Mucosa of rectum (tissue), 2 donors: Measurements from ENCODE around the gene CALHM1.

Experiments
- H3K27ac ChIP-seq, 2 donors: one replicate each; pipeline ENCODE4 v1.7.0; 2013; ENCODE audit warnings: inconsistent platforms in 2 of 2, low read depth in 2 of 2, low read length in 2 of 2
- H3K27me3 ChIP-seq, 2 donors: one replicate each; pipeline ENCODE4 v1.7.0; 2013; ENCODE audit warnings: low read length in 2 of 2; ENCODE audit not compliant: control insufficient read depth in 2 of 2, insufficient read depth in 2 of 2
- H3K36me3 ChIP-seq, 2 donors: one replicate each; pipeline ENCODE4 v1.7.0; 2013; ENCODE audit warnings: low read length in 2 of 2; ENCODE audit not compliant: control insufficient read depth in 2 of 2, insufficient read depth in 2 of 2
- H3K4me1 ChIP-seq, 2 donors: one replicate each; pipeline ENCODE4 v1.7.0; 2013; ENCODE audit warnings: low read length in 2 of 2, mild to moderate bottlenecking in 1 of 2; ENCODE audit not compliant: control insufficient read depth in 2 of 2, insufficient read depth in 2 of 2
- H3K4me3 ChIP-seq, 2 donors: one replicate each; pipeline ENCODE4 v1.7.0; 2013; ENCODE audit warnings: low read length in 2 of 2
- H3K9ac ChIP-seq, 2 donors: one replicate each; pipeline ENCODE4 v1.7.0; 2013; ENCODE audit warnings: low read length in 2 of 2, low read depth in 1 of 2, mild to moderate bottlenecking in 1 of 2
- H3K9me3 ChIP-seq, 2 donors: one replicate each; pipeline ENCODE4 v1.7.0; 2013; ENCODE audit warnings: low read length in 2 of 2; ENCODE audit not compliant: control insufficient read depth in 2 of 2
- donor health status: healthy.
- donor health status: Normal muscosa, but diverticular disease.

CALHM1 gene

DNA sequence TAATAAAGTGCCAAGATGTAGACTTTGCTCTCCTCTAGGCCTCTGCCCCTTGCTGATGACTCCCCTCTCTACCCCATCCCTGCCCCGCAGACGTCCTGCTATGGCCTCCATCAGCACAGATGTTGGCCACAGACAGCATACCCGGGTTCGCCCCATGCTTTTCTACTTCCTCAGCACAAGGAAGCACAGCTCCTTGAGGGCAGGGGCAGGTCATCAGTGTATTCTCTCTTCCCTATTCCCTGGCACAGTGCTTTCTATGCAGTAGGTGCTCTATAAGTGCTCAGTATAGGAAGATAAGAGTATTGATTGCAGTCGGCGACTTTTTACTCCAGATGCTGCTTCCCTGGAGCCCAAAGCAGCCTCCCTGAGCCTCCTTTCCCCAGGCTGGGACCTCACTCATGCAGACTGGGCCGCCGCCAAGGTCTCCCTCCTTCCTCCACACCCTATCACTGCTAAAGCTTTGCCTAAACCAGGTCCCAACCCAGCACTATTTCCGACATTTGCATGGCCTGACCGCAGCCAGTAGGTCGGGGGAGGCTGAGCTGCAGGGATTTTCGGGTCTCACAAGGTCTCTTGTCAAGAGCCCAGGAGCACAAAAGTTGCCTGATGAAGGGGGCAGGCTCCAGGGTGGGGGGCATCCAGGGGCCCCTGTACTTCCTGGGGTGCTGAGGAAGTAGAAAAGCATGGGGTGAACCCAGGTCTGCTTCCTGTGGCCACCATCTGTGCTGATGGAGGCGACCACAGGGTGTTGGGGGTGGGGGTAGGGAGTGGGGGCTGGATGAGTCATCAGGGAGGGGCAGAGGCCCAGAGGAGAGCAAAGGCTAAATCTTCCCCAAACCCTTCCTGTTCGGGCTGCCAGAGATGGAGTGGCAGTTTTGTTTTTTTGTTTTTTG, 12.3 kb upstream of the CALHM1 start:
- peaks cover 4 to 8% of the 10 kb centered on the region in 2 donors for H3K4me1 ChIP-seq
- H3K27ac ChIP-seq, result peak overlapping the region; percentile 17 to 76

DNA sequence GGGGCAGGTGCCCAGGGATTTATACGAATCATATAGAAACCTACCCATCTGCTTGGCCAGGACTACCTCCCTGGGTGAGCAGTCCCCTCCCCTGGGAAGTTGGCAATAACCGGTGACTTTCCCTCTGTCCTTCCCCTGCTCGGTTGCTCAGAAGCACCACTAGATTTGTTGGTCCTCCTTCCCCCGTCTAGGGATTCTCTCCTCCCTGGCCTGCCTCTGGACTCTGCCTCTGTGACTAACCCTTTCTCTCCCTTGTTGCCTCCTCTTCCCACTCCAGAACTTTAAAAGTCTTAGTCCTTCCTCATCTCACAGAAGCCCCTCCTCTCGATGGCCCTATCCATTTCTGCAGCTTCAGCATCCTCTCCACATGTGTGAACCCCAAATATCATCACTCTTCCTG, 10.5 kb upstream of the CALHM1 start:
- Histone ChIP-seq H3K4me1 (peaks cover 4 to 8% of the 10 kb centered on the region in 2 donors), H3K9ac (no peak overlapping the region), H3K4me3 (no peak overlapping the region), H3K36me3 (no peaks in the 10 kb centered on the region), H3K27ac (no peak overlapping the region), H3K9me3 (no peaks in the 10 kb centered on the region), H3K27me3 (no peaks in the 10 kb centered on the region)

More for the DNA sequence above, 12.3 kb upstream of the CALHM1 start:
- Histone ChIP-seq H3K9ac (no peak overlapping the region), H3K36me3 (no peaks in the 10 kb centered on the region), H3K27me3 (no peaks in the 10 kb centered on the region), H3K4me3 (no peak overlapping the region), H3K9me3 (no peaks in the 10 kb centered on the region)

DNA sequence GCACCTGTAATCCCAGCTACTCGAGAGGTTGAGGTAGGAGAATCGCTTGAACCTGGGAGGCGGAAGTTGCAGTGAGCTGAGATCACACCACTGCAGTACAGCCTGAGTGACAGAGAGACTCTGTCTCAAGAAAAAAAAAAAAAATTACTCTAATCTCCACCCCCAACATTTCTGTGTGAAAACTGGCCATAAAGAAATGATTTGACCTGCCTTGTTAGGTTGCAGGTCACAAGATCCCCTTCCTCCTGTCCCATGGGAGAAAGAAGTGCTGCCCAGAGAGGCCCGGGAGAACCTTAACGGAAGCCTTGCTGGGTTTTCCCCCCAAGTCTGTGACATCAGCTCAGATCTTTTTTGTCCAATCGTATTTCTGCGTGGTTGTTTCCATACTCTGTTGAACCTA, 8.7 kb upstream of the CALHM1 start:
- H3K4me3 ChIP-seq, result no peak overlapping the region
- no peaks in the 10 kb centered on the region for H3K9me3 ChIP-seq
- no peaks in the 10 kb centered on the region for H3K27me3 ChIP-seq
- H3K27ac ChIP-seq, result no peak overlapping the region
- no peak overlapping the region for H3K9ac ChIP-seq
- H3K4me1 ChIP-seq, result peaks cover 4 to 8% of the 10 kb centered on the region in 2 donors
- no peaks in the 10 kb centered on the region for H3K36me3 ChIP-seq

DNA sequence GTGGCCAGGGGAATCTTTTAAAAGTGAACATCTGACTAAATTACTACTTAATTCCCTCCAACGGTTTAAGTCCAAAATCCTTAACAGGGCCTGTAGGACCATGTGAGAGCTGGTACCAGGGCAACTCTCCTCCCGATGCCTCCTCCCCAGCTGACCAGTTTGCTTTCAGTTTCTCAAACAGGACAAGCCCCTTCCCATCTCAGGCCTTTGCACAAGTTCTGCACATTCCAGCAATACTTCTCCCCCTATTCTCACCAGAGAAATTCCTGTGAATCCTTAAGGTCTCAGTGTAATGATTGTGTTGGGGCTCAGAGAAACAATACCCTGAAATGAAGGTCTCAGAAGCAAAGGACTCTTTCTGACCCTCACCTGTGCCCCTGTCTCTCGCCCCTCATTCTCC, 8.0 kb upstream of the CALHM1 start:
- H3K27me3 ChIP-seq, result no peaks in the 10 kb centered on the region
- H3K9ac ChIP-seq, result no peak overlapping the region
- H3K4me1 ChIP-seq, result peaks cover 1 to 4% of the 10 kb centered on the region in 2 donors
- H3K9me3 ChIP-seq, result no peaks in the 10 kb centered on the region
- H3K27ac ChIP-seq, result no peak overlapping the region
- H3K4me3 ChIP-seq, result no peak overlapping the region
- no peaks in the 10 kb centered on the region for H3K36me3 ChIP-seq

DNA sequence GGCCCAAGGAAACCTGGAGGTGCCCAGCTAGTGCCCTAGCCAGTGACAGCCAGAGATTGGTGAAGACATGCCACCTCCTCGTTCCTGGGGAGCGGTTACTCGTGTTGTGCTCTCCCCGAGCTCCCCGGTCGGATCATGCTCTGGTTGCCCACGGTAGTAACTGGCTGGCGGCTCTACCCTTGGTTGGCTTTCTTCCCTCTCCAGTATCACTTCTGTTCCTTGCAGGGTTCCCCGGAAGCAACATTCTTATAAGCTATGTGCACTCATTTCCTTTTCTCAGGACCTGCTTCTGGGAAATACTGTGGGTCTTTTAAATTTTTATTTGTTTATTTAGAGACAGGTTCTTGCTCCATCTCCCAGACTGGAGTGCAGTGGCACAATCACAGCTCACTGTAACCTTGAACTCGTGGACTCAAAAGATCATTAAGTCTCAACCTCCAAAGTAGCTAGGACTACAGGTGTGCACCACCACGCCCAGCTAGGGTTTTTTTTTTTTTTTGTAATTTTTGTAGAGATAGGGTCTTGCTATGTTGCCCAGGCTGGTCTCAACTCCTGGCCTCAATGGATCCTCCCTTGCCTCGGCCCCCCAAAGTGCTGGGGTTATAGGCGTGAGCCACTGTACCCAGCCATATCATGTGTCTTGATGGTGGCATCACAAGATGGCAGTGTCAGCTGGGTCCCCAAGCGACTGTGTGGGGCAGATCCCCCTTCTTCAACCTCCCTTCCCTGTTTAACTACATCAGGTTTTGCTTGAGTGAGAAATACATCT, 6.9 kb upstream of the CALHM1 start:
- H3K27ac ChIP-seq, result no peak overlapping the region
- H3K4me1 ChIP-seq, result peaks cover 0 to 1% of the 10 kb centered on the region in 2 donors
- H3K36me3 ChIP-seq, result no peaks in the 10 kb centered on the region
- no peak overlapping the region for H3K9ac ChIP-seq
- H3K4me3 ChIP-seq, result no peak overlapping the region
- H3K9me3 ChIP-seq, result no peaks in the 10 kb centered on the region
- no peaks in the 10 kb centered on the region for H3K27me3 ChIP-seq

DNA sequence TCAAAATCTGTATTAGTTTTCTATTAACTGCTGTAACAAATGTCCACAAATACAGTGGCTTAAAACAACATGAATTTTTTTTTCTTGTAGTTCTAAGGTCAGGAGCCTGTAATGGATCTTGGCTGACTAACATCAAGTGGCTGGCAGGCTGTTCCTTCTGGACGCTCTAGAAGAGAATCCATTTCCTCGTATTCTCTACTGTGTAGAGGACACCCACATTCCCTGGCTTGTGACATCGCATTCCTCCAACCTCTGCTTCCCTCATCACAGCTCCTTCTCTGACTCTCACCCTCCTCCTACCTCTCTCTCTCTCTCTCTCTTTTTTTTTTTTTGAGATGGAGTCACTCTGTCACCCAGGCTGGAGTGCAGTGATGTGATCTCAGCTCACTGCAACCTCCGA, 4.8 kb upstream of the CALHM1 start:
- Histone ChIP-seq H3K27ac (no peak overlapping the region), H3K4me1 (no peaks in the 10 kb centered on the region), H3K9me3 (no peaks in the 10 kb centered on the region), H3K9ac (no peak overlapping the region), H3K36me3 (no peaks in the 10 kb centered on the region), H3K4me3 (no peak overlapping the region), H3K27me3 (no peaks in the 10 kb centered on the region)

DNA sequence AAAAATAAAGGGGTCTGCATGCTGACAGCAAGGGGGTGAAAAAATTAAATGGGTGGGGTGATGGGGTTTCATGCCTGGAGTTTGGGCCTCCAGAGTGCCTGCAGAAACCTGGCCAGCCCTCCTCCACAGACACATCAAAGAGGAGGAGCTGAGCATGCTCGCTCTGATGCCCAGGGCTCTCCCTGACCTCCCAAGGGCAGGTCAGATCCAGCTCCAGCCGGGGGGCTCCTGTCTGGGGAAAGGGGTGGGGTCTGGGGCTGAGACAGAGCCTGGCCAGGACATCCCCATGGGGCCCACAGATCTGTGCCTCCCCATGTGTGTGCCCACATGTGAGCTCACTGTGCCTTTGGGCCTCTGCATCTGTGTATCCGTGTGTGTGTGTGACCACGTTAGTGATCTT, 915 bp upstream of the CALHM1 start:
- H3K27ac ChIP-seq, result no peak overlapping the region
- H3K27me3 ChIP-seq, result no peaks in the 10 kb centered on the region
- H3K36me3 ChIP-seq, result no peaks in the 10 kb centered on the region
- H3K9me3 ChIP-seq, result no peaks in the 10 kb centered on the region
- no peaks in the 10 kb centered on the region for H3K4me1 ChIP-seq
- H3K9ac ChIP-seq, result no peak overlapping the region
- no peak overlapping the region for H3K4me3 ChIP-seq

DNA sequence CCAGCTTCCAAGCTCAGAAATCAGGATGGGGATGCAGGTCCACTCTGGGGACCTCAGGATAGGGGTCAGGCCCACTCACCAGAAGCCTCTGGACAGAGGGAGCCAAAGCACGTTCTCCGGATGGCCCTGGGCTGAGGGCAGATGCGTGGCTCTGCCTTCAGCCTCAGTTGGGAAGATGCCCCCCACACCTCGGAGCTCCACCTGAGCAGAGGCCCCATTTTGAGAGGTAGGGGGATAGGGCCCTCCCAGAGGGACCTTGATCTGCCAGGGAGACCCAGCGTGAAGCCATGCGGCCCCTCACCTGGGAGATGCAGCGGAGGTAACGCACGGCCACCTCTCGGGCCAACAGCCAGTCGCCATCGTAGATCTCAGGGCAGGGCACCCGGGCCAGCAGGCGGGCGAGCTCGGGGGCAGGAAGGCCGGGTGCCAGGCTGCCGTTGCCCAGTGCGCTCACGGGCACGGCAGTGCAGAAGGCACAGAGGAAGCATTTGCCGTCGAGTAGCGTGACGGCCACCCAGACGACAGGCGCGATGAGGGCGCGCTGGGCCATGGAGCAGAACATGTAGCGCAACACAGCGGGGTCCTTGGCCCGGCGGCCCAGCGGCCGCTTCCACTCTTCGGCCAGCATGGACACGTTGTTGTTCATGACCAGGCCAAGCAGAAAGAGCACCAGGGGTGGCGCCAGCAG, 660 bp downstream of the CALHM1 start:
- Histone ChIP-seq H3K4me3 (no peak overlapping the region), H3K4me1 (no peaks in the 10 kb centered on the region), H3K9me3 (no peaks in the 10 kb centered on the region), H3K27ac (no peak overlapping the region), H3K27me3 (no peaks in the 10 kb centered on the region), H3K36me3 (no peaks in the 10 kb centered on the region), H3K9ac (no peak overlapping the region)

DNA sequence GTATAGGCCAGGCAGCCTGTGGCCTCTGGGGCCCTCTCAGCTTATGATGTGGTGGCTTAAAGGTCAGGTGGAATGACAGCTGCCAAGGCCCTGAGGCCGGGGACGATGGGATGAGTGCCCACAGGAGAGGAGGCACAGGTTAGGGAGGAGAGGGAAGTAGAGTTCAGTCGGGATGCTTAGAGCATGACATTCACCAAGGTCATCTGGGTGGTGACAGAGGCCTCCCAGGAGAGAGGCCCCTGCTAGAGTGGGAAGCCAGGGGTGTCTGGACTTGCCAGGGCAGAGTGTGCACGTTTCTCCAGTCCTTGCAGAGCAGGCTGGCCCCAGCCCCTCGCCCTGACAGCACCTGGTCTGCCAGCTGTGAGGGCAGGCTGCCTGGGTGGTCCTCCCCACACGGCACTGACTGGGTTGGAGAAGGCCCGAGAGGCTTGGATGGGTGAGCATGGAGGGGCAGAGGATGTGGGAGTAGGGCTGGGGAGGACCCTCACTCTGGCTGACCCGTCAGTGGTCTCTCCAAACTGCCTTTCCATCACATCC, 1.5 kb downstream of the CALHM1 start:
- Histone ChIP-seq H3K9me3 (no peaks in the 10 kb centered on the region), H3K27ac (no peak overlapping the region), H3K4me3 (no peak overlapping the region), H3K9ac (no peak overlapping the region), H3K36me3 (no peaks in the 10 kb centered on the region), H3K27me3 (no peaks in the 10 kb centered on the region), H3K4me1 (peaks cover 3% of the 10 kb centered on the region in 2 donors)
